ENCODE results near the gene KRT15. TPM values are rescaled to one million over a fixed set of nuclear protein-coding genes. Genes with fewer than 3 reads are reported as not detected.

KRT15 gene
- polyA plus RNA-seq, 1 donor (not counting 4 experiments of a cell fraction or from before 2014, with no cell fraction given), result 729 TPM

- Histone ChIP-seq H3K79me2 (ENCODE audit: control insufficient read depth, insufficient read depth, low read length) (no peaks in the 10 kb centered on the region), H3K9ac (ENCODE audit: control insufficient read depth, extremely low read depth, insufficient read depth, low read length) (no peak overlapping the region), H3K27me3 (ENCODE audit: control insufficient read depth, extremely low read depth, insufficient read depth, low read length) (no peaks in the 10 kb centered on the region), H3K4me1 (ENCODE audit: control insufficient read depth, extremely low read depth, insufficient read depth, low read length) (peaks cover 24% of the 10 kb centered on the region), H3K9me1 (ENCODE audit: control insufficient read depth, extremely low read depth, insufficient read depth, low read length) (no peaks in the 10 kb centered on the region), H3K36me3 (ENCODE audit: control insufficient read depth in 2 of 2, extremely low read depth in 1 of 2, insufficient read depth in 2 of 2, low read length in 2 of 2) (no peaks in the 10 kb centered on the region), H2AFZ (ENCODE audit: control insufficient read depth, low read length) (no peak overlapping the region), H3K27ac (ENCODE audit: control insufficient read depth, insufficient read depth, low read length) (no peak overlapping the region), H3K4me3 (ENCODE audit: control insufficient read depth in 2 of 3, extremely low read depth in 1 of 3, insufficient read depth in 2 of 3, low read depth in 1 of 3, low read length in 3 of 3) (no peak overlapping the region), H3K9me3 (ENCODE audit: control insufficient read depth, low read depth, low read length) (no peaks in the 10 kb centered on the region), H4K20me1 (ENCODE audit: control insufficient read depth, extremely low read depth, insufficient read depth, low read length) (no peaks in the 10 kb centered on the region), H3K4me2 (ENCODE audit: control insufficient read depth, extremely low read depth, insufficient read depth, low read depth, low read length) (no peak overlapping the region)
- dilution Hi-C loops (cut with MboI; ENCODE audit: extremely low pct_ligation_motif_present, low sequenced_read_pairs), result no loop called here
- no peak for DNase-seq (ENCODE audit: low read depth, low spot score)
- no peak for TF ChIP-seq EZH2 (IDR thresholded peaks at IDR 0.05; ENCODE audit: low read length)
- TF ChIP-seq, protein P1, sequence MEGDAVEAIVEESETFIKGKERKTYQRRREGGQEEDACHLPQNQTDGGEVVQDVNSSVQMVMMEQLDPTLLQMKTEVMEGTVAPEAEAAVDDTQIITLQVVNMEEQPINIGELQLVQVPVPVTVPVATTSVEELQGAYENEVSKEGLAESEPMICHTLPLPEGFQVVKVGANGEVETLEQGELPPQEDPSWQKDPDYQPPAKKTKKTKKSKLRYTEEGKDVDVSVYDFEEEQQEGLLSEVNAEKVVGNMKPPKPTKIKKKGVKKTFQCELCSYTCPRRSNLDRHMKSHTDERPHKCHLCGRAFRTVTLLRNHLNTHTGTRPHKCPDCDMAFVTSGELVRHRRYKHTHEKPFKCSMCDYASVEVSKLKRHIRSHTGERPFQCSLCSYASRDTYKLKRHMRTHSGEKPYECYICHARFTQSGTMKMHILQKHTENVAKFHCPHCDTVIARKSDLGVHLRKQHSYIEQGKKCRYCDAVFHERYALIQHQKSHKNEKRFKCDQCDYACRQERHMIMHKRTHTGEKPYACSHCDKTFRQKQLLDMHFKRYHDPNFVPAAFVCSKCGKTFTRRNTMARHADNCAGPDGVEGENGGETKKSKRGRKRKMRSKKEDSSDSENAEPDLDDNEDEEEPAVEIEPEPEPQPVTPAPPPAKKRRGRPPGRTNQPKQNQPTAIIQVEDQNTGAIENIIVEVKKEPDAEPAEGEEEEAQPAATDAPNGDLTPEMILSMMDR (optimal IDR thresholded peaks at IDR 0.05 in 1 of 3, IDR thresholded peaks at IDR 0.05 in 1 of 3, conservative IDR thresholded peaks at IDR 0.05 in 1 of 3; ENCODE audit: extremely low read depth in 1 of 3, insufficient read depth in 2 of 3, low read length in 3 of 3), result no peak
- FAIRE-seq, result no peak
Measured at GRCh38 chr17:41504246-41504977, 14.3 kb downstream of the KRT15 start.

GRCh38 chr17:41503202-41503601 lies 15.5 kb downstream of the KRT15 start:
- no peak overlapping the region for H3K27ac ChIP-seq (ENCODE audit: control insufficient read depth, insufficient read depth, low read length)
- DNase-seq (ENCODE audit: low read depth, low spot score) (no peak), FAIRE-seq (no peak)
- no peaks in the 10 kb centered on the region for H3K36me3 ChIP-seq (ENCODE audit: control insufficient read depth in 2 of 2, extremely low read depth in 1 of 2, insufficient read depth in 2 of 2, low read length in 2 of 2)
- dilution Hi-C loops (cut with MboI; ENCODE audit: extremely low pct_ligation_motif_present, low sequenced_read_pairs), result no loop called here
- no peak overlapping the region for H3K9ac ChIP-seq (ENCODE audit: control insufficient read depth, extremely low read depth, insufficient read depth, low read length)
- no peaks in the 10 kb centered on the region for H3K9me3 ChIP-seq (ENCODE audit: control insufficient read depth, low read depth, low read length)
- H3K27me3 ChIP-seq (ENCODE audit: control insufficient read depth, extremely low read depth, insufficient read depth, low read length), result no peaks in the 10 kb centered on the region
- no peak for TF ChIP-seq EZH2 (IDR thresholded peaks at IDR 0.05; ENCODE audit: low read length)
- TF ChIP-seq, protein P1 (optimal IDR thresholded peaks at IDR 0.05 in 1 of 3, IDR thresholded peaks at IDR 0.05 in 1 of 3, conservative IDR thresholded peaks at IDR 0.05 in 1 of 3; ENCODE audit: extremely low read depth in 1 of 3, insufficient read depth in 2 of 3, low read length in 3 of 3), result no peak
- H3K9me1 ChIP-seq (ENCODE audit: control insufficient read depth, extremely low read depth, insufficient read depth, low read length), result no peaks in the 10 kb centered on the region
- H3K4me2 ChIP-seq (ENCODE audit: control insufficient read depth, extremely low read depth, insufficient read depth, low read depth, low read length), result no peak overlapping the region
- H4K20me1 ChIP-seq (ENCODE audit: control insufficient read depth, extremely low read depth, insufficient read depth, low read length), result no peaks in the 10 kb centered on the region
- no peak overlapping the region for H3K4me3 ChIP-seq (ENCODE audit: control insufficient read depth in 2 of 3, extremely low read depth in 1 of 3, insufficient read depth in 2 of 3, low read depth in 1 of 3, low read length in 3 of 3)
- H2AFZ ChIP-seq (ENCODE audit: control insufficient read depth, low read length), result no peak overlapping the region
- no peaks in the 10 kb centered on the region for H3K79me2 ChIP-seq (ENCODE audit: control insufficient read depth, insufficient read depth, low read length)
- peaks cover 36% of the 10 kb centered on the region for H3K4me1 ChIP-seq (ENCODE audit: control insufficient read depth, extremely low read depth, insufficient read depth, low read length)
